SU-DHL-6 (cell line): ENCODE data around the gene SUCLG1.

Source experiments
- CTCF ChIP-seq: fragments of 200-600 bp; sonication (generic); IDR thresholded peaks from one replicate; pipeline ENCODE4 v1.5.1; 2017; ENCODE audit warnings: antibody characterized with exemption, mild to moderate bottlenecking, low read length, moderate library complexity; ENCODE audit not compliant: insufficient read depth, poor library complexity, severe bottlenecking
- EZH2phosphoT487 ChIP-seq: fragments of 200-600 bp; sonication (generic), shearing (Covaris generic); conservative IDR thresholded peaks from 2 replicates; pipeline ENCODE4 v1.6.1; 2018; ENCODE audit warnings: mild to moderate bottlenecking, antibody characterized with exemption, low read length, moderate library complexity, mixed read lengths

GRCh38 chr2:84498150-84498799 is 39.2 kb upstream of the SUCLG1 start:
- no peak for TF ChIP-seq CTCF
- no peak for TF ChIP-seq EZH2phosphoT487
